Suprapubic skin (tissue), 4 donors: ENCODE measurements around the gene PHOX2B. TPM values are rescaled to one million over a fixed set of nuclear protein-coding genes. Genes with fewer than 3 reads are reported as not detected.

ENCODE experiments used
- DNase-seq, 2 donors: peaks; one replicate each; pipeline ENCODE4 v3.0.0-alpha.2; 2019; ENCODE audit warnings: low spot score in 2 of 2
- H3K27ac ChIP-seq: fragments of 200-600 bp; sonication (generic); one replicate; pipeline ENCODE4 v1.5.1; 2019
- H3K27me3 ChIP-seq: fragments of 200-600 bp; sonication (generic); one replicate; pipeline ENCODE4 v1.5.1; 2019
- H3K36me3 ChIP-seq: fragments of 200-600 bp; sonication (generic); one replicate; pipeline ENCODE4 v1.5.1; 2019
- H3K4me1 ChIP-seq: fragments of 200-600 bp; sonication (generic); one replicate; pipeline ENCODE4 v1.5.1; 2019
- H3K4me3 ChIP-seq: fragments of 200-600 bp; sonication (generic); one replicate; pipeline ENCODE4 v1.5.1; 2019; ENCODE audit warnings: mild to moderate bottlenecking
- H3K9me3 ChIP-seq: fragments of 200-600 bp; sonication (generic); one replicate; pipeline ENCODE4 v1.5.1; 2019
- CTCF ChIP-seq, 2 donors: fragments of 200-600 bp in 1 of 2; fragments of 450-650 bp in 1 of 2; sonication (generic) in 1 of 2; IDR thresholded peaks; one replicate each; pipeline ENCODE4 v1.5.1; 2016 to 2019; ENCODE audit warnings: antibody characterized with exemption in 2 of 2, mild to moderate bottlenecking in 1 of 2, moderate library complexity in 1 of 2
- EP300 ChIP-seq: sonication (generic); formaldehyde crosslinking; IDR thresholded peaks from one replicate; pipeline ENCODE4 v1.6.1; 2017; ENCODE audit warnings: antibody characterized with exemption
- POLR2A ChIP-seq, 2 donors: fragments of 450-650 bp; IDR thresholded peaks; one replicate each; pipeline ENCODE4 v1.6.1; 2017; ENCODE audit warnings: antibody characterized with exemption in 2 of 2, mild to moderate bottlenecking in 2 of 2, moderate library complexity in 2 of 2
- POLR2AphosphoS5 ChIP-seq, 3 donors: sonication (generic); formaldehyde crosslinking; IDR thresholded peaks; one replicate each; pipeline ENCODE4 v1.6.1; 2017; ENCODE audit warnings: antibody characterized with exemption in 3 of 3
- WGBS: methylation state at CpG from one replicate; pipeline ENCODE4 v1.1.5; 2018; 5-methylcytosine and 5-hydroxymethylcytosine counted together
- total RNA-seq, 4 donors: library from RNA; depleted of rRNA; stranded (reverse); fragments of >200 nt; gene quantifications; one replicate each; pipeline ENCODE4 v1.1.0, GENCODE V29; 2016

The PHOX2B gene
- total RNA-seq, 4 donors from 2014 or later, result not detected

- peaks cover 97% of the 10 kb centered on the region for H3K27me3 ChIP-seq
- no peak for TF ChIP-seq EP300
- no peak for TF ChIP-seq POLR2AphosphoS5 (IDR thresholded peaks at IDR 0.05)
- TF ChIP-seq CTCF (IDR thresholded peaks at IDR 0.05), result no peak
- TF ChIP-seq POLR2A (IDR thresholded peaks at IDR 0.05), result no peak
These were observed 2.3 kb upstream of the PHOX2B start for GRCh38 chr4:41750626-41751448.

GRCh38 chr4:41750121-41750625 lies 1.6 kb upstream of the PHOX2B start:
- TF ChIP-seq CTCF (IDR thresholded peaks at IDR 0.05), result no peak
- no peak for TF ChIP-seq POLR2AphosphoS5 (IDR thresholded peaks at IDR 0.05)
- TF ChIP-seq POLR2A (IDR thresholded peaks at IDR 0.05), result no peak
- no peak for TF ChIP-seq EP300
- H3K27me3 ChIP-seq, result peaks cover 97% of the 10 kb centered on the region
- 7% methylated on average over 20 of the region's 20 CpGs for WGBS

More at GRCh38 chr4:41750626-41751448, 2.3 kb upstream of the PHOX2B start:
- H3K9me3 ChIP-seq, result no peaks in the 10 kb centered on the region
- H3K27ac ChIP-seq, result no peak overlapping the region
- 12% methylated on average over 40 of the region's 40 CpGs for WGBS
- H3K4me3 ChIP-seq, result no peak overlapping the region
- no peak for DNase-seq
- H3K4me1 ChIP-seq, result peaks cover 20% of the 10 kb centered on the region
- no peaks in the 10 kb centered on the region for H3K36me3 ChIP-seq

GRCh38 chr4:41749631-41750039 lies 1.1 kb upstream of the PHOX2B start:
- Histone ChIP-seq H3K9me3 (no peaks in the 10 kb centered on the region), H3K36me3 (no peaks in the 10 kb centered on the region), H3K27me3 (peaks cover 97% of the 10 kb centered on the region), H3K4me1 (peaks cover 23% of the 10 kb centered on the region), H3K4me3 (no peak overlapping the region), H3K27ac (no peak overlapping the region)
- TF ChIP-seq CTCF (IDR thresholded peaks at IDR 0.05) (no peak), POLR2AphosphoS5 (IDR thresholded peaks at IDR 0.05) (no peak), EP300 (no peak), POLR2A (IDR thresholded peaks at IDR 0.05) (no peak)
- DNase-seq, result no peak
- WGBS, result 9% methylated on average over 12 of the region's 12 CpGs

More at GRCh38 chr4:41750121-41750625, 1.6 kb upstream of the PHOX2B start:
- Histone ChIP-seq H3K4me1 (peaks cover 23% of the 10 kb centered on the region), H3K4me3 (no peak overlapping the region), H3K27ac (no peak overlapping the region), H3K36me3 (no peaks in the 10 kb centered on the region), H3K9me3 (no peaks in the 10 kb centered on the region)
- DNase-seq, result no peak

- no peak overlapping the region for H3K4me3 ChIP-seq
- peaks cover 99% of the 10 kb centered on the region for H3K27me3 ChIP-seq
- DNase-seq, result no peak
These were observed 403 bp downstream of the PHOX2B start for GRCh38 chr4:41748074-41748570.

More at GRCh38 chr4:41748074-41748570, 403 bp downstream of the PHOX2B start:
- peaks cover 23% of the 10 kb centered on the region for H3K4me1 ChIP-seq
- no peaks in the 10 kb centered on the region for H3K9me3 ChIP-seq
- H3K36me3 ChIP-seq, result no peaks in the 10 kb centered on the region
- no peak overlapping the region for H3K27ac ChIP-seq
- 7% methylated on average over 21 of the region's 21 CpGs for WGBS
- TF ChIP-seq EP300 (no peak), POLR2AphosphoS5 (IDR thresholded peaks at IDR 0.05) (no peak), POLR2A (IDR thresholded peaks at IDR 0.05) (no peak), CTCF (IDR thresholded peaks at IDR 0.05) (no peak)
